Upper lobe of right lung (tissue), 1 donor: ENCODE results near the gene DONSON. TPM values are rescaled to one million over a fixed set of nuclear protein-coding genes. Genes with fewer than 3 reads are reported as not detected.

Source experiments
- ATAC-seq: fragments of 200-7000 bp; cut with Tn5 transposase; one replicate; pipeline ENCODE4 v1.9.1; 2020; ENCODE audit warnings: mild to moderate bottlenecking, moderate library complexity
- DNase-seq: peaks from one replicate; pipeline ENCODE4 v3.0.0-alpha.2; 2020
- H3K27ac ChIP-seq: fragments of 200-600 bp; one replicate; pipeline ENCODE4 v1.8.0; 2022
- H3K27me3 ChIP-seq: fragments of 200-600 bp; one replicate; pipeline ENCODE4 v1.8.0; 2022; ENCODE audit warnings: mild to moderate bottlenecking
- H3K36me3 ChIP-seq: fragments of 200-600 bp; one replicate; pipeline ENCODE4 v1.8.0; 2022
- H3K4me1 ChIP-seq: fragments of 200-600 bp; one replicate; pipeline ENCODE4 v1.8.0; 2022
- H3K4me3 ChIP-seq: fragments of 200-600 bp; one replicate; pipeline ENCODE4 v1.8.0; 2022; ENCODE audit warnings: mild to moderate bottlenecking
- H3K9me3 ChIP-seq: fragments of 200-600 bp; one replicate; pipeline ENCODE4 v1.8.0; 2022
- intact Hi-C: fragments of 100-400 bp; cut with DNase I; formaldehyde crosslinking; loops from one replicate; pipeline ENCODE4 v1.11.0; 2022
- total RNA-seq: library from RNA; stranded (reverse); fragmentation: NEBNext Ultra II Directional; extraction: Animal tissue kit (Norgen Biotek cat#: 25700); gene quantifications from one replicate; pipeline ENCODE4 v1.2.1, GENCODE V29; 2021
- TF ChIP-seq, protein P1 (sequence below): fragments of 200-600 bp; IDR thresholded peaks from one replicate; pipeline ENCODE4 v1.8.0; 2022; ENCODE audit warnings: antibody characterized with exemption
- donor health status: DM: no; HTN: yes; CAD: no; lungs with severe emphysema.

The DONSON gene
- total RNA-seq, 1 donor from 2014 or later, result 4.4 TPM

GRCh38 chr21:33549848-33550771, 38.4 kb downstream of the DONSON start:
- ATAC-seq (peak; percentile 6), DNase-seq (no peak)
- H3K27ac ChIP-seq, result no peak overlapping the region
- no peak overlapping the region for H3K4me3 ChIP-seq
- TF ChIP-seq, protein P1, sequence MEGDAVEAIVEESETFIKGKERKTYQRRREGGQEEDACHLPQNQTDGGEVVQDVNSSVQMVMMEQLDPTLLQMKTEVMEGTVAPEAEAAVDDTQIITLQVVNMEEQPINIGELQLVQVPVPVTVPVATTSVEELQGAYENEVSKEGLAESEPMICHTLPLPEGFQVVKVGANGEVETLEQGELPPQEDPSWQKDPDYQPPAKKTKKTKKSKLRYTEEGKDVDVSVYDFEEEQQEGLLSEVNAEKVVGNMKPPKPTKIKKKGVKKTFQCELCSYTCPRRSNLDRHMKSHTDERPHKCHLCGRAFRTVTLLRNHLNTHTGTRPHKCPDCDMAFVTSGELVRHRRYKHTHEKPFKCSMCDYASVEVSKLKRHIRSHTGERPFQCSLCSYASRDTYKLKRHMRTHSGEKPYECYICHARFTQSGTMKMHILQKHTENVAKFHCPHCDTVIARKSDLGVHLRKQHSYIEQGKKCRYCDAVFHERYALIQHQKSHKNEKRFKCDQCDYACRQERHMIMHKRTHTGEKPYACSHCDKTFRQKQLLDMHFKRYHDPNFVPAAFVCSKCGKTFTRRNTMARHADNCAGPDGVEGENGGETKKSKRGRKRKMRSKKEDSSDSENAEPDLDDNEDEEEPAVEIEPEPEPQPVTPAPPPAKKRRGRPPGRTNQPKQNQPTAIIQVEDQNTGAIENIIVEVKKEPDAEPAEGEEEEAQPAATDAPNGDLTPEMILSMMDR, result no peak
- peaks cover 17% of the 10 kb centered on the region for H3K4me1 ChIP-seq
- intact Hi-C loops, result no loop called here
- no peaks in the 10 kb centered on the region for H3K27me3 ChIP-seq
- peaks cover 89% of the 10 kb centered on the region for H3K36me3 ChIP-seq
- H3K9me3 ChIP-seq, result no peaks in the 10 kb centered on the region

DNA sequence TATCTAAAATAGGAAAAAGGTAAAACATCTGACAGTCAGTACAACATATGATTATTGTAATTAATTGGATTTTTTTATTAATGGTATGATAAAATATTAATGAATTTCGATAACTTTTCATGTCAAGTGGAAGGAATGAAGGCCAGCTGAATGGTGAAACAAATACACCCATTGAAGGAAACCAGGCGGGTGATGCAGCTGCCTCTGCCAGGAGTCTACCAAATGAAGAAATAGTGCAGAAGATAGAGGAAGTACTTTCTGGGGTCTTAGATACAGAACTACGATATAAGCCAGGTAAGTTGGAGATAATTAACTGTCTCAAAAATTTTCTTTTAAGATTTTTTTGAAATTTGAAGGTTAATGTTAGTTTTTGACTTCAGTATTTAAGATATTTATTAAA, 42.4 kb downstream of the DONSON start:
- Histone ChIP-seq H3K4me1 (peaks cover 23% of the 10 kb centered on the region), H3K4me3 (no peak overlapping the region), H3K27me3 (no peaks in the 10 kb centered on the region), H3K36me3 (peaks cover 50% of the 10 kb centered on the region), H3K27ac (no peak overlapping the region), H3K9me3 (no peaks in the 10 kb centered on the region)
- TF ChIP-seq, protein P1, result no peak
- no peak for DNase-seq
- ATAC-seq, result no peak
- intact Hi-C loops, result no loop called here

- H3K4me1 ChIP-seq, result peaks cover 33% of the 10 kb centered on the region
- no peaks in the 10 kb centered on the region for H3K9me3 ChIP-seq
- DNase-seq, result no peak
- no peak for ATAC-seq
- H3K36me3 ChIP-seq, result peaks cover 35% of the 10 kb centered on the region
- intact Hi-C loops, result no loop called here
- H3K27me3 ChIP-seq, result no peaks in the 10 kb centered on the region
- TF ChIP-seq, protein P1, result no peak
- H3K27ac ChIP-seq, result peak overlapping the region; percentile 100
- peak overlapping the region; percentile 87 for H3K4me3 ChIP-seq
Measured at GRCh38 chr21:33544451-33545195, 43.9 kb downstream of the DONSON start.

GRCh38 chr21:33543505-33544129, 44.9 kb downstream of the DONSON start:
- H3K9me3 ChIP-seq, result no peaks in the 10 kb centered on the region
- TF ChIP-seq, protein P1, result no peak
- peak; percentile 51 for ATAC-seq
- H3K4me1 ChIP-seq, result peaks cover 33% of the 10 kb centered on the region
- H3K36me3 ChIP-seq, result peaks cover 29% of the 10 kb centered on the region
- peak; percentile 91 for DNase-seq
- H3K27me3 ChIP-seq, result no peaks in the 10 kb centered on the region
- H3K4me3 ChIP-seq, result peak overlapping the region; percentile 87
- intact Hi-C loops, result no loop called here
- H3K27ac ChIP-seq, result peak overlapping the region; percentile 100

- Histone ChIP-seq H3K27me3 (no peaks in the 10 kb centered on the region), H3K4me3 (peak within 1 kb of the TSS; percentile 87), H3K4me1 (peaks cover 33% of the 10 kb centered on the region), H3K27ac (peak within 1 kb of the TSS; percentile 100), H3K9me3 (no peaks in the 10 kb centered on the region), H3K36me3 (peaks cover 29% of the 10 kb centered on the region)
- intact Hi-C loops, result no loop called here
- peak; percentile 98 for ATAC-seq
- DNase-seq, result peak; percentile 99
- TF ChIP-seq, protein P1, result no peak
Measured at GRCh38 chr21:33542640-33543504, 45.6 kb downstream of the DONSON start, which contains the start of gene SON. SON (plus strand) TSS chr21:33543038; CDS start chr21:33543093, 55 bp downstream.
